Hematopoietic multipotent progenitor cell treated with erythropoietin and hydrocortisone succinate and interleukin-3 and kit ligand, for 4 days (in vitro differentiated cells): Measurements from ENCODE around the gene MPRIP.
"Not testable (repeated sequence)": the region's sequence is repeated elsewhere in the genome, so short reads cannot be mapped to it uniquely, and the experiment has no call there.

Experiments used
- DNase-seq: peaks from one replicate; pipeline ENCODE4 v3.0.0-alpha.2; 2015

Gene MPRIP

GRCh38 chr17:17130077-17130844 lies 88.0 kb downstream of the MPRIP start:
- DNase-seq = no peak

- DNase-seq = no peak
Observed at GRCh38 chr17:17131839-17132238, 89.6 kb downstream of the MPRIP start.

DNA sequence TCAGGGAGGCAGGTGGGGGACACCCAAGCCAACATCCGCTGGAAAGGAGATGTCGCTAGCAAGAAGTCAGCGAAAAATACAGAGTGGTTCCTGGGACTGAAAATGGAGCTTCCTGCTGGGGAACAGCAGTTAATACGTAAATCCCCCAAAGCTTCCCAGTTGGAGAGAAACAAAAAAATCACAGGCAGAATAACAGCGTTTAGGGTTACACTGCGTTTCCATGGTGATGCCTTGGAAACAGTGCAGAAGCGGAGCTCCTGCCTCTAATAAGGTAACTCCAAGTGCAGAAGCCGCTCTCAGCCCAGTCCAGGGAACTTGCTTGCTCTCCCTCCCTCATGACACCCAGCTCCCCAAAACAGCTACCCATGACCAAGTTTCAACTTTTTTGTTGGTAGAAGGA lies 90.5 kb downstream of the MPRIP start:
- no peak for DNase-seq

GRCh38 chr17:17134051-17134956 lies 92.0 kb downstream of the MPRIP start:
- no peak for DNase-seq

DNA sequence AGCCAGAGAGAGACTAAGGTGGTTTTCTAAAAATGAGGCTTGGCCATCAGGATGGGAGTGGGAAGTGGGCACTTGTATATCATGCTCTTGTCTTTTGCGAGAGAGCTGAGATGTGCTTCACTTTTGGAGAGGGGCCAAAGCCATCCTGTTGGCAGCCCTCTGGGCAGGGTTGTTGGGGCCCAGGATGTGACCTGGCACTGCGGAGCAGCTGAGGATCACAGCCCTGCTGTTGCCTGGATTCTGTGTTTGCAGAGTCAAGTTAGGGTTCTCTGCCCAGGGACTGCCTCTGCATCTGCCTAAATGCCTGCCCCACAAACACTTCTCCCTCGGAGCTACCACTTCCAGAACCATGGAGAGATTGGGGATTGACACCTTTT lies 92.7 kb downstream of the MPRIP start:
- no peak for DNase-seq

DNA sequence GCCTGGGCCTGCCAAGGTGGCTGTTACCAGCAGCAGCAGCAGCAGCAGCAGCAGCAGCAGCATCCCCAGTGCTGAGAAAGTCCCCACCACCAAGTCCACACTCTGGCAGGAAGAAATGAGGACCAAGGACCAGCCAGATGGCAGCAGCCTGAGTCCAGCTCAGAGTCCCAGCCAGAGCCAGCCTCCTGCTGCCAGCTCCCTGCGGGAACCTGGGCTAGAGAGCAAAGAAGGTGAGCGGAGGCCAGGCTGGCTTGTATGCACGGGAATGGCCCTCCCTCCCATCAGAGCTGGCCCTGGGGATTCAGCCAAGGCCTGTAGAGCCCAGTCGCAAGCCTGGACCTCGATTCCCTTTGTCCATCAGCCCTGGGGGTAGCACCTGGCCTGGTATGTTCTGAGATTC lies 94.0 kb downstream of the MPRIP start:
- DNase-seq = not testable (repeated sequence)

GRCh38 chr17:17137731-17138585 lies 95.7 kb downstream of the MPRIP start:
- no peak for DNase-seq

- no peak for DNase-seq
Observed at GRCh38 chr17:17139972-17140589, 97.8 kb downstream of the MPRIP start.

- no peak for DNase-seq
Observed at GRCh38 chr17:17140590-17140980, 98.3 kb downstream of the MPRIP start.

- DNase-seq = no peak
Observed at GRCh38 chr17:17141279-17141678, 99.0 kb downstream of the MPRIP start.

DNA sequence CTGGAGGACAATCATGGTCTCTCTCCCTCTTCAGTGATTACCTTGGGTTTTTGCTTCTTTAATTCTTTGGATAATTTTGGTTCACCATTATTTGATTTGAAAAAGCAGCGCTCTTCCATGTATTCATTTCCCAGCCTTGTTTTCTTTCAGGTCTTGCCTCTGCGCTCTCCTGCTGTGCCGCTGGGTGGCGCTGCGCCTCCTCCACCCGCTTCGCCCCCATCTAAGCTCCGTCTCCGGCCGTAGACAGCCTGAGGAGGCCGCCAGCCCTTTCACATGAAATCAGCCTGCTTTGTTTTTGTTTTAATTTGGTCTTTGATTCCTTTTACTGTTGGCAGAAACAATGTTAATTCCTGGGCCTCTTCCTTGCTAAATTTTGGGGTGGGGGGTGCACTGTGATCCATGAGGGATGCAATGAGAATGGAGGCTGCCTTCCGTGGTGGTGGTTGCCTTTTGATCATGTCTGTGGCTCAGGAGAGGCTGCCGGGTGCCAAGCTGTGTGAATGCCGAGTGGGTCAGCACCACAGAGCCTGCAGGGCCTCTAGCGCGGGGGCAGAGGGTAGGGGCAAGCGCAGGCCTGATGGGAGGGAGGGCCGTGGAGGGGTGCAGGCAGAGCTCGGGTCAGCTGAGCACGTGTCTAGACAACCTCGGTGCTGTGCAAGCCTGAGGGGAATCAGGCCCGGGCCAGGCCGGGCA lies 99.7 kb downstream of the MPRIP start:
- peak; percentile 73 for DNase-seq

DNA sequence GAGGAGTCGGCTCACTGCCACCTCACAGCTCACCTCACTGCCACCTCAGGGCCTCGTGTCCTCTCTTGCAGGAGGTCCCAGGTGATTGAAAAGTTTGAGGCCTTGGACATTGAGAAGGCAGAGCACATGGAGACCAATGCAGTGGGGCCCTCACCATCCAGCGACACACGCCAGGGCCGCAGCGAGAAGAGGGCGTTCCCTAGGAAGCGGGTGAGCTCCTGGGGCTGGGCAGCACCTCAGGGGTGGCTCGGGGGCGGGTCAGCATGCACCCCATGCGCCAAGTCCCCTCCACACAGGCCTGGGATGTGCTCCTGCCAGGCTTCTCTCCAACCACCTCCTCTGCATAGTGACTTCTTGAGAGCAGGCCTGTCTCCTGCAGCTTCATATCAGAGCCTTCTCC lies 100.3 kb downstream of the MPRIP start:
- no peak for DNase-seq

DNA sequence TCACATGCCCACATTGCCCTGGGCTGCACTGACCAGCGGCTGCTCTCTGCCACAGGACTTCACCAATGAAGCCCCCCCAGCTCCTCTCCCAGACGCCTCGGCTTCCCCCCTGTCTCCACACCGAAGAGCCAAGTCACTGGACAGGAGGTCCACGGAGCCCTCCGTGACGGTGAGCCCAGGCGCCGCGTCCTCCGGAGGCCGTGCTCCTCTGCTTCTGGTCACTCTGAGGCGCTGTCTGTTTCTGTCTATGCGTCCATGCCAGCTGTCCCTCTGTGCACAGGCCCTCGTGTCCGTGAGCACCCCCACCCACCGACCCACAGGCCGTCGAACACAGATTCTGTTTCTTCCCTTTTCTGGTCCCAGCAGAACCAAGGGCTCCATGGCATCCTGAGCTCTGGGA lies 101.2 kb downstream of the MPRIP start:
- no peak for DNase-seq

DNA sequence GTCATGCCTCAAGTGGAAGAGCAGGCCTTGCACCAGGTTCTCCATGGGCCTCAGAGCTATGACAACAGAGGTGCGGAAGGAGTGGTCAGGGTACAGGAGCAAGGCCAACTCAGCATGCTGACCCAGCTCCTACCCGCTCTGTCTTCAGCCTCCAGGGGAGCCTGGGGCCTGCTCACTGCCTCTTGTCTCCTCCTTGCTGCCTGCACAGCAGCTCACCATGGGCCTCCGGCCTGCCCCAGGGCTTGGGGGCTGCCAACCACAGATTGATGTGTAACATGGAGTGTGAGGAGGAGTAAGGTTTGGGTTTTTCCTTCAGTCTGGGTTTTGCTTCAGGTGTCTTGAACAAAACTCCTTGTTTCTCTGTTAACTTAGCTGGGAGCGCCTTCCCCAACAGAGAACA lies 101.8 kb downstream of the MPRIP start:
- DNase-seq = no peak

GRCh38 chr17:17144916-17145665 lies 102.8 kb downstream of the MPRIP start:
- peak; percentile 77 for DNase-seq

GRCh38 chr17:17146786-17147406 lies 104.6 kb downstream of the MPRIP start:
- peak; percentile 64 for DNase-seq

- DNase-seq = no peak
Observed at GRCh38 chr17:17147821-17148220, 105.6 kb downstream of the MPRIP start.

GRCh38 chr17:17149520-17150447 lies 107.5 kb downstream of the MPRIP start:
- DNase-seq = no peak

DNA sequence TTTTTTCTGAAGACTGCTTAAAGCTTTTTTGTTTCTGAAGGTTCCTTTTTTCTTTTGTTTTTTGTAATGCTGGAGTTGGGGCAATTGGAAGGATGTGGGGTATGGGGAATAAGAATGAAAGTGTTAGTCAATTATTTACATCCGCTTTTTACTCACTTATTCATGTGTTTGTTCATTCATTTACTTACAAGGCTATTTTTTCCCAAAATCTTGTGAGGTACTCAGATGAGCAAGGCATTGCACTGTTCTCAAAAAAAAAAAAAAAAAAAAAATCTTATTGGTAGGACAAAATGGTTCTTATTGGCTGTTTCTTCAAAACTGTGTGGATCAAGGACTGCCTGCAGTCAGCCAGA lies 108.2 kb downstream of the MPRIP start:
- no peak for DNase-seq

DNA sequence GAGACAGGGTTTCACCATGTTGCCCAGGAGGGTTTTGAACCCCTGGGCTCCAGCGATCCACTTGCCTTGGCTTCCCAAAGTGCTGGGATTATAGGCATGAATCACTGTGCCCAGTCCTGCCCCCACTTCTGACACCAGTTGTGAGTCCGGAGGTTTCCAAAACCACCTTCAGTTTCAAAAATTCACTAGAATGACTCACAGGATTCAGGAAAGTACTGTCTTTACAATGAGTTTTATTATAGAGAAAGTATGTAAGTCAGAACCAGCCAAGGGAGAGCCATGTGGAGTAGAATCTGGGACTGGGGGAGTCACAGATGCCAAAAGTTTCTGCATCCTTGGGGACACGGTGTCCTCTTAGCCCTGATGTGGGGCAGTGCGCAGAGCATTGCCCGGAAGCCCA lies 108.8 kb downstream of the MPRIP start:
- no peak for DNase-seq
